Endothelial cell (in vitro differentiated cells): Measurements from ENCODE around the gene ASXL3. TPM values are rescaled to one million over a fixed set of nuclear protein-coding genes. Genes with fewer than 3 reads are reported as not detected.

Experiments used
- DNase-seq: peaks from one replicate; pipeline ENCODE4 v3.0.0; 2021; ENCODE audit warnings: low spot score
- H3K27ac Mint-ChIP-seq: one replicate; pipeline ENCODE4 v1.8.0; 2021; ENCODE audit warnings: mixed read lengths, inconsistent platforms; ENCODE audit not compliant: unreplicated experiment
- H3K27me3 Mint-ChIP-seq: one replicate; pipeline ENCODE4 v1.8.0; 2021; ENCODE audit warnings: mild to moderate bottlenecking, moderate library complexity, mixed read lengths, inconsistent platforms; ENCODE audit not compliant: unreplicated experiment
- H3K36me3 Mint-ChIP-seq: one replicate; pipeline ENCODE4 v1.8.0; 2021; ENCODE audit warnings: mild to moderate bottlenecking, low read depth, mixed read lengths, inconsistent platforms; ENCODE audit not compliant: unreplicated experiment
- H3K4me1 Mint-ChIP-seq: one replicate; pipeline ENCODE4 v1.8.0; 2021; ENCODE audit warnings: mild to moderate bottlenecking, mixed read lengths, inconsistent platforms; ENCODE audit not compliant: unreplicated experiment
- H3K4me3 Mint-ChIP-seq: one replicate; pipeline ENCODE4 v1.8.0; 2021; ENCODE audit warnings: mild to moderate bottlenecking, mixed read lengths, inconsistent platforms; ENCODE audit not compliant: unreplicated experiment
- H3K9me3 Mint-ChIP-seq: one replicate; pipeline ENCODE4 v1.8.0; 2021; ENCODE audit warnings: mixed read lengths, inconsistent platforms; ENCODE audit not compliant: unreplicated experiment
- total RNA-seq: library from RNA; stranded (reverse); fragmentation: NEBNext Ultra II Directional; extraction: Animal tissue kit (Norgen Biotek cat#: 25700); gene quantifications from one replicate; pipeline ENCODE4 v1.2.1, GENCODE V29; 2021; ENCODE audit not compliant: unreplicated experiment
- TF ChIP-seq, protein P1 (sequence below): fragments of 200-600 bp; sonication (generic); IDR thresholded peaks from one replicate; pipeline ENCODE4 v1.5.0; 2021; ENCODE audit warnings: antibody characterized with exemption; ENCODE audit not compliant: unreplicated experiment

The ASXL3 gene
- total RNA-seq, 1 donor from 2014 or later = 7.2 TPM

GRCh38 chr18:33588361-33588760, 10.3 kb downstream of the ASXL3 start:
- DNase-seq = no peak
- H3K36me3 Mint-ChIP-seq = no peaks in the 10 kb centered on the region
- H3K4me3 Mint-ChIP-seq = no peak overlapping the region
- TF ChIP-seq, protein P1, sequence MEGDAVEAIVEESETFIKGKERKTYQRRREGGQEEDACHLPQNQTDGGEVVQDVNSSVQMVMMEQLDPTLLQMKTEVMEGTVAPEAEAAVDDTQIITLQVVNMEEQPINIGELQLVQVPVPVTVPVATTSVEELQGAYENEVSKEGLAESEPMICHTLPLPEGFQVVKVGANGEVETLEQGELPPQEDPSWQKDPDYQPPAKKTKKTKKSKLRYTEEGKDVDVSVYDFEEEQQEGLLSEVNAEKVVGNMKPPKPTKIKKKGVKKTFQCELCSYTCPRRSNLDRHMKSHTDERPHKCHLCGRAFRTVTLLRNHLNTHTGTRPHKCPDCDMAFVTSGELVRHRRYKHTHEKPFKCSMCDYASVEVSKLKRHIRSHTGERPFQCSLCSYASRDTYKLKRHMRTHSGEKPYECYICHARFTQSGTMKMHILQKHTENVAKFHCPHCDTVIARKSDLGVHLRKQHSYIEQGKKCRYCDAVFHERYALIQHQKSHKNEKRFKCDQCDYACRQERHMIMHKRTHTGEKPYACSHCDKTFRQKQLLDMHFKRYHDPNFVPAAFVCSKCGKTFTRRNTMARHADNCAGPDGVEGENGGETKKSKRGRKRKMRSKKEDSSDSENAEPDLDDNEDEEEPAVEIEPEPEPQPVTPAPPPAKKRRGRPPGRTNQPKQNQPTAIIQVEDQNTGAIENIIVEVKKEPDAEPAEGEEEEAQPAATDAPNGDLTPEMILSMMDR = no peak
- H3K27ac Mint-ChIP-seq = no peak overlapping the region
- no peaks in the 10 kb centered on the region for H3K27me3 Mint-ChIP-seq
- H3K9me3 Mint-ChIP-seq = no peaks in the 10 kb centered on the region
- peaks cover 4% of the 10 kb centered on the region for H3K4me1 Mint-ChIP-seq

GRCh38 chr18:33593261-33593660, 15.2 kb downstream of the ASXL3 start:
- Mint-ChIP-seq H3K4me3 (no peak overlapping the region), H3K36me3 (no peaks in the 10 kb centered on the region), H3K27me3 (no peaks in the 10 kb centered on the region), H3K4me1 (peaks cover 3% of the 10 kb centered on the region), H3K27ac (no peak overlapping the region), H3K9me3 (no peaks in the 10 kb centered on the region)
- DNase-seq = no peak
- TF ChIP-seq, protein P1 = no peak

DNA sequence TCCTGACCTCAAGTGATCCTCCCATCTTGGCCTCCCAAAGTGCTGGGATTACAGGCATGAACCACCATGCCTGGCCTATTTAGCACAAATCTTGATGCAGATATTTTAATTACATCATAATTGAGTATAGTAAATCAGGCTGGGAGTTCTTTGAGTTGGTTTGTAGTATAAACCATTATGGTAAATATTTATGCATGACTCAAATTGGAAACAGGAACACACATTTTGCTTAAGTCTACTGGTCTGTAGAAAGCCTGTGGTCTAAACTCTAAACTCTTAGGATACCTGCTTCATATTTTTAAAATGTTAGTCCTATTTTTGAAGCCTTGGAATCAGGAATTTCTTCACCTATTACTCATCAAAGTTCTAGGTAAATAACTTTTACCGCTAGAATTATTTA, 16.8 kb downstream of the ASXL3 start:
- DNase-seq = no peak
- H3K27ac Mint-ChIP-seq = no peak overlapping the region
- TF ChIP-seq, protein P1 = no peak
- H3K36me3 Mint-ChIP-seq = no peaks in the 10 kb centered on the region
- H3K4me1 Mint-ChIP-seq = peaks cover 3% of the 10 kb centered on the region
- no peaks in the 10 kb centered on the region for H3K27me3 Mint-ChIP-seq
- no peak overlapping the region for H3K4me3 Mint-ChIP-seq
- H3K9me3 Mint-ChIP-seq = no peaks in the 10 kb centered on the region

- no peak overlapping the region for H3K4me3 Mint-ChIP-seq
- H3K27ac Mint-ChIP-seq = no peak overlapping the region
- no peak for DNase-seq
- H3K36me3 Mint-ChIP-seq = no peaks in the 10 kb centered on the region
- peaks cover 3% of the 10 kb centered on the region for H3K4me1 Mint-ChIP-seq
- H3K9me3 Mint-ChIP-seq = no peaks in the 10 kb centered on the region
- no peaks in the 10 kb centered on the region for H3K27me3 Mint-ChIP-seq
- TF ChIP-seq, protein P1 = no peak
These were observed 18.3 kb downstream of the ASXL3 start for GRCh38 chr18:33596178-33596854.

GRCh38 chr18:33600846-33601245, 22.8 kb downstream of the ASXL3 start:
- Mint-ChIP-seq H3K4me1 (peaks cover under 1% of the 10 kb centered on the region), H3K36me3 (no peaks in the 10 kb centered on the region), H3K27me3 (no peaks in the 10 kb centered on the region), H3K27ac (no peak overlapping the region), H3K4me3 (no peak overlapping the region), H3K9me3 (no peaks in the 10 kb centered on the region)
- TF ChIP-seq, protein P1 = no peak
- DNase-seq = no peak
